Measurements from ENCODE around the gene RNH1. TPM values are rescaled to one million over a fixed set of nuclear protein-coding genes. Genes with fewer than 3 reads are reported as not detected.

RNH1 gene
- polyA plus RNA-seq, 1 donor from 2014 or later, result 71.8 TPM

GRCh38 chr11:484616-485015 is 22.4 kb downstream of the RNH1 start:
- TF ChIP-seq RAD21 (conservative IDR thresholded peaks at IDR 0.05) (no peak), MXI1 (conservative IDR thresholded peaks at IDR 0.05; ENCODE audit: poor library complexity, severe bottlenecking) (no peak), CTCF (IDR thresholded peaks at IDR 0.05; ENCODE audit: poor library complexity, severe bottlenecking) (no peak), REST (IDR thresholded peaks at IDR 0.05; ENCODE audit: borderline replicate concordance) (no peak), EP300 (conservative IDR thresholded peaks at IDR 0.05; ENCODE audit: poor library complexity, severe bottlenecking) (no peak), POLR2AphosphoS5 (IDR thresholded peaks at IDR 0.05) (no peak), EZH2 (IDR thresholded peaks at IDR 0.05; ENCODE audit: borderline replicate concordance, insufficient read depth, low read length, poor library complexity, severe bottlenecking) (no peak), TAF1 (IDR thresholded peaks at IDR 0.05; ENCODE audit: low read depth) (no peak), SMC3 (conservative IDR thresholded peaks at IDR 0.05; ENCODE audit: poor library complexity) (no peak)
- no peaks in the 10 kb centered on the region for H4K20me1 ChIP-seq (ENCODE audit: insufficient read depth)
- H3K4me2 ChIP-seq (ENCODE audit: low read length), result no peak overlapping the region
- no peak overlapping the region for H3K9ac ChIP-seq (ENCODE audit: low read length)
- no peaks in the 10 kb centered on the region for H3K79me2 ChIP-seq (replicated peaks; ENCODE audit: insufficient read depth, low read length)
- no peaks in the 10 kb centered on the region for H3K36me3 ChIP-seq (ENCODE audit: insufficient read depth, low read length)
- H3K9me2 ChIP-seq (ENCODE audit: insufficient read depth, low read length), result no peaks in the 10 kb centered on the region
- no peaks in the 10 kb centered on the region for H3K9me3 ChIP-seq (ENCODE audit: low read length)
- no peak overlapping the region for H2AFZ ChIP-seq (ENCODE audit: low read depth, low read length)
- no peak overlapping the region for H3K27ac ChIP-seq (ENCODE audit: low read length)
- no peak overlapping the region for H3K4me3 ChIP-seq (ENCODE audit: low read length)
- H3F3A ChIP-seq (ENCODE audit: insufficient read depth, low read length, poor library complexity, severe bottlenecking), result no peaks in the 10 kb centered on the region
- no peaks in the 10 kb centered on the region for H3K27me3 ChIP-seq (ENCODE audit: insufficient read depth, low read depth, low read length)

- Histone ChIP-seq H3K79me2 (replicated peaks; ENCODE audit: insufficient read depth, low read length) (no peaks in the 10 kb centered on the region), H3K27ac (ENCODE audit: low read length) (no peak overlapping the region), H3K9me2 (ENCODE audit: insufficient read depth, low read length) (no peaks in the 10 kb centered on the region), H2AFZ (ENCODE audit: low read depth, low read length) (no peak overlapping the region), H3K4me3 (ENCODE audit: low read length) (no peak overlapping the region), H3K27me3 (ENCODE audit: insufficient read depth, low read depth, low read length) (no peaks in the 10 kb centered on the region), H4K20me1 (ENCODE audit: insufficient read depth) (no peaks in the 10 kb centered on the region), H3K9ac (ENCODE audit: low read length) (no peak overlapping the region), H3F3A (ENCODE audit: insufficient read depth, low read length, poor library complexity, severe bottlenecking) (no peaks in the 10 kb centered on the region), H3K9me3 (ENCODE audit: low read length) (no peaks in the 10 kb centered on the region), H3K4me2 (ENCODE audit: low read length) (no peak overlapping the region), H3K36me3 (ENCODE audit: insufficient read depth, low read length) (peaks cover 6% of the 10 kb centered on the region)
- TF ChIP-seq REST (IDR thresholded peaks at IDR 0.05; ENCODE audit: borderline replicate concordance) (no peak), EZH2 (IDR thresholded peaks at IDR 0.05; ENCODE audit: borderline replicate concordance, insufficient read depth, low read length, poor library complexity, severe bottlenecking) (no peak), EP300 (conservative IDR thresholded peaks at IDR 0.05; ENCODE audit: poor library complexity, severe bottlenecking) (no peak), TAF1 (IDR thresholded peaks at IDR 0.05; ENCODE audit: low read depth) (no peak)
Observed at GRCh38 chr11:479311-479710, 27.7 kb downstream of the RNH1 start.

Data from neural cell (in vitro differentiated cells).